HG02642 (cell line): ENCODE data around the gene WNT7B.
A peak's percentile ranks its signal among the peaks of the same experiment; 100 is the strongest.

Experiments
- ATAC-seq: cut with Tn5 transposase; IDR thresholded peaks from one replicate; pipeline ENCODE4 v1.9.1; 2021; ENCODE audit warnings: mild to moderate bottlenecking; ENCODE audit not compliant: unreplicated experiment, poor library complexity

WNT7B gene

GRCh38 chr22:45997077-45997776 lies 20.3 kb upstream of the WNT7B start:
- no peak for ATAC-seq

DNA sequence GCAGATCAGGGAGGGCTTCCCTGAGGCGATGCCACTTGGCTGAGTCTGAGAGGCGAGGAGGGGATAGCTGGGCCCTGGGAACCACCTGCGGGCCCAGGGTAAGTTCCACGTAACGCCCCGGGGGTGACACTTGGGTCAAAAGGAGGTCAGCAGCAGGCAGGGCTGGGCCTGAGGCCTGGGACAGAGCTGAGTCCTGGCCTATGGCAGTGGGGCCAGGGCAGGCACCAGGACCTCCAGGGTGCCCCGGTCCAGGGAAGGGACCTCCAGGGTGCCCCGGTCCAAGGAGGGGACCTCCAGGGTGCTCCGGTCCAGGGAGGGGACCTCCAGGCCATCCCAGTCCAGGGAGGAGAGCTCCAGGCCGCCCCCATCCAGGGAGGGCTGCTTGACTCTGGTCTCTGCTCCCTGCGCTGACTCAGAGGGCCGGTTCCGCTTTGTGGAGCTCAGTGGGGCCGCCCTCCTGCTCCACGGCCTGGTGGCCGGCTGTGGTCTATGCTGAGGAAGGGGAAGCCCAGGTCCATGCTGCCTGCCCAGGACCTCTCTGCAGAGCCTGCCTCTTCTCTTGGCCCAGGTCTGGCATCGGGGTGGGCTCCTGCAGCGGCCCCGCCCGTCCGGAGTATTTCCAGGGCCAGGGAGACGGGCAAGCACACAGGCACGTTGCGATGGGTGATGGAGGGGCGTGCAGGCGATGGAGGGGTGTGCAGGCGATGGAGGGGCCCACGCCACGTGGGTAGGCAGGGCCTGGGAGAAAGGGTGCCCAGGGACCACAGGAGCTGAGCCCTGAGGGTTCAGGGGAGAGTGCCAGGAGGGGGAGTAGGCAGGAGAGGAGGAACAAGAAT lies 19.5 kb upstream of the WNT7B start:
- ATAC-seq: peak; percentile 33

DNA sequence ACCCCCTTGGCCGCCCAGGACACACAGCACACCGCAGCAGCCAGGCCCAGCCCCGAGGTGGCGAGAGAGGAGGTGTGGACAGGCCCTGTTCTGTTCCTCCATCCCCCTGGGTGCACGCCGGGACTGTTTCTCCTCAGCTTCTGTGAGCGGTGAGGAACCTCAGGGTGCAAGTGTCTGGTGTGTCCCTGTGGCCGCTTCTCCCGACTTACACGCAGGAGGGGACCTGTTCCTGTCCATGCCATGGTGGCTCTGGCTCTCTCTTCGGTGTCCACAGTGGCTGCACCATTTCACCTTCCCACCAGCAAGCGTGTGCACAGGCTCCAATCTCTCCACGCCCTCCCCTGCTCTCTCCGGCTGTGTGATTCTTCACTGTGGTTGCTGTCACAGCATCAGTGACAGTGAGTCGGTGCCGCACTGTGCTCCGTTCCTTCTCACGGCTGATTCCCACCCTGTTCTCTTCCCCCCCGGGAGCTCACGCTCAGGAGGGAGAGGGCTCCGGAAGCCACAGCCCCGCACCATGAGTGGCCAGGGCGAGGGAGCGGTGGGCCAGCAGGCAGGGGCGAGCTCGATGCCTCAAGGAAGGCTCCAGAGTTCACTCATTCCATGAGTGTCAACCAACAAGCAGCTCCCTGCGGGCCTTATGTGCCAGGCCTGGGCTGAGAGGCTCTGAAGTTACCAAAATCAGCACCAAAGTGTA lies 18.6 kb upstream of the WNT7B start:
- no peak for ATAC-seq

- no peak for ATAC-seq
Measured at GRCh38 chr22:45994491-45995404, 17.8 kb upstream of the WNT7B start.

DNA sequence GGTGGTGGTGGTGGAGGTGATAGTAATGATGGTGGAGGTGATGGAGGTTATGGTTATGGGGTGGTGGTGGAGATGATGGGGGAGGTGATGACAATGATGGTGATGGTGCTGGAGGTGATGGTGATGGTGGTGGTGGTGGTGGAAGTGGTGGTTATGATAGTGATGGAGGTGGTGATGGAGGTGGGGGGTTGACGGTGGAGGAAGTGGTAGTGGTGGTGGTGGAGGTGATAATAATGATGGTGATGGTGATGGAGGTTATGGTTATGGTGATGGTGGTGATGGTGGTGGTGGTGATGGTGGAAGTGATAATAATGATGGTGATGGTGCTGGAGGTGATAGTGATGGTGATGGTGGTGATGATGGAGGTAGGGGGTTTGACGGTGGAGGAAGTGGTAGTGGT lies 16.9 kb upstream of the WNT7B start:
- ATAC-seq: no peak

DNA sequence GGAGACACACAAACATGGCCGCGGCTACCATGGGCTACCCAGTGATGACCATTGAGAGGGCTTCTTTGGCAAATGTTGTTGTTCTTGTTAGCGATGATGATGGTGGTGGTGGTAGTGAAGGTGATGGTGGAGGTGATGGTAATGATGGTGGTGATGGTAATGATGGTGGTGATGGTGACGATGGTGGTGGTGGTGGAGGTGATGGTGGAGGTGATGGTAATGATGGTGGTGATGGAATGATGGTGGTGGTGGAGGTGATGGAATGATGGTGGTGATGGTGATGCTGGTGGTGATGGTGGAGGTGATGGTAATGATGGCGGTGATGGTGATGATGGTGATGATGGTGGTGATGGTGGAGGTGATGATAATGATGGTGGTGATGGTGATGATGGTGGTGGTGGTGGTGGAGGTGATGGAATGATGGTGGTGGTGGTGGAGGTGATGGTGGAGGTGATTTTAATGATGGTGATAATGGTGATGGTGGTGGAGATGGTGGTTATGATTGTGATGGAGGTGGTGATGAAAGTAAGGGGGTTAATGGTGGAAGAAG lies 16.3 kb upstream of the WNT7B start:
- no peak for ATAC-seq

DNA sequence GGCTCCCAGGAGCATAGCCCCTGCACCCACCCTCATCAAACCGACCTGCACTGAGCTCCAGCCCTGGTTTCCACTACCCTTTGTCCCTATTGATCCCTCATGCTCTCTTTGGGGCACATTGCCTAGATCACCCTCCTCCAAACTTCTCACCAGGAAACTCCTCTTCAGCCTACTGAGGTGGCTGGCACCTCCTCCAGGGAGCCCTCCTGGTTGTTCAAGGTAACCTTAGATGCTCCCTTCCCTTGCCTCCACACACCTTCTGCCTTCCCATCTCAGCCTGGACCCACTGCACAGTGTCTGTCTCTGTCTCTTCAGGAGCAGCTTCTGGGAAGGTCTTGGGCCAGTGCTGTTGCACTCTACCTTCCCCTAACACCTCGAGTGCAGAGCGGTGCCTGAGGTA lies 15.8 kb upstream of the WNT7B start:
- ATAC-seq: no peak

DNA sequence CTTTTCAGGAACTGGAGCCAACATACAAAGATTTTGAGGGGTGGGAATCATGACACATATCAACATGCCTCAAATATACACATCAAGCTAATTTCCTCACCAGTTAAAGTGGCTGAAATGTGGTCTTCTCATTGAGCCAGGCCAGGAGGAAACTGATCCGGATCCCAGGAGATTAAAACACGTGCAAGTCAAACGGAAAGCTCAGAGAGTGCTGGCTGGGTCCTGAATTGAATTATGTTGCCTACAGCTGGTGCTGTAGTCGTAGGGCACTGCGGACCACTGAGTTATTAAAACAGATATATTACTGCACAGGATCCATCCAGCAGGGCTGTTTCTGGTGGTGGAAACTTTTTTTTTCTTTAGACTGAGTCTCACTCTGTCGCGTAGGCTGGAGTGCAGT lies 14.1 kb upstream of the WNT7B start:
- ATAC-seq: no peak

- no peak for ATAC-seq
Measured at GRCh38 chr22:45987136-45987861, 10.3 kb upstream of the WNT7B start.

DNA sequence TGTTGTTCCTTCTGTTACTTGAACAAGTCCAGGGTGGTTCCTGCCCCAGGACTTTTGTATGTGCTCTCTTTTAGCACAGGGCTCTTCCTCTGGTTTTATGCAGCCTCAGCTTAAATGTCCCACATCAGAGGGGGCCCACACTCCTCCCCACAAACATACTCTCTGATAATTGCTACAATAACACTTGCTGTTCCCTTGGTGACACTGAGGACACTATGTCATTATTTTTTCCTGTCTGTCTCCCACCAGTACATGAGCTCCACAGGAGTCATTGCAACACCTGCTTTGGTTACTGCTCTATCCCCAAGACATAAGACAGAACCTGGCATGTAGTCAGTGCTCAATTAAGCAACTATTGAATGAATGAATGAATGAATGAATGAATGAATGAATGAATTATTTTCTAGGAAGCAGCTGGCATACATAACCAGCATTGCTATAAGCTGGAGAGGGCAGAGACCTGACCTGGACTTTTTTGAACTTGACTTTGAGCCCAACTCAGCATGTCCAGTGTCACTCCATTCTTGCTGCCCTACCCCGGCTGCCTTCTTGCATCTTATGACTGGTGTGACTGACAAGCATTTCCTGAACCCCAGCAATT lies 7.5 kb upstream of the WNT7B start:
- no peak for ATAC-seq

- ATAC-seq: no peak
Measured at GRCh38 chr22:45983797-45984196, 6.8 kb upstream of the WNT7B start.

- no peak for ATAC-seq
Measured at GRCh38 chr22:45980761-45981160, 3.8 kb upstream of the WNT7B start.

DNA sequence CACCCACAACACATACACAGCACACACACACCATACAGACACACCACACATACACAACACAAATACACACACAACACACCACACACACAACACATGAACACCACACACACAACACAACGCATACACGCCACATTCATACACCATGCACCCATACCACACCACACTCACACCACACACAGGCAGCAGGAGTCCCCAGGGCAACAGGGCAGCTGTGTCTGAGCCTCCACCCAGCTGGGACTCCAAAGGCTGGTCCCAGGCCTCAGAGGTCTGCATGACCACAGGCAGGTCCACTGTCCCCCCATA lies 3.3 kb upstream of the WNT7B start:
- no peak for ATAC-seq

DNA sequence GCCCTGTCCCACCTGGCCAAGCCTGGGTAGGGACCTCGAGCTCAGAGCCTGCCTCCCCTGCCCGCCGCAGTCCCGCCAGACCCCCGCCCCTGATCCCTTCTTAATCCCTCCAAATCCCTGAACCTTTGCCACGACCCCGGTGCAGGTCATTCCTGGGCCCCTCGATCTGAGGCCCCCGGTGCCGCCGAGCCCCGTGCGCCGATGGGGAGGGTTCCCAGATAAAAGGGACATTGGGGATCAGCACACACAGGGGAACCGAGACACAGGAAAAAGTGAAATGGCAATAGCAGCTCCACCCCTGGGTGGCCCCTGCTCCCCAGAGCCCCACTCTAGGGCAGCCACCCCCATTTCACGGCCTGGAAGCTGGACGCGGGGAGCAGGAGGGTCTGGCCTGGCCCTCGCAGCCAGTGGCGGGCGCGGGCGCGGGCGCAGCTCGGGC lies 1.3 kb upstream of the WNT7B start:
- ATAC-seq: no peak

DNA sequence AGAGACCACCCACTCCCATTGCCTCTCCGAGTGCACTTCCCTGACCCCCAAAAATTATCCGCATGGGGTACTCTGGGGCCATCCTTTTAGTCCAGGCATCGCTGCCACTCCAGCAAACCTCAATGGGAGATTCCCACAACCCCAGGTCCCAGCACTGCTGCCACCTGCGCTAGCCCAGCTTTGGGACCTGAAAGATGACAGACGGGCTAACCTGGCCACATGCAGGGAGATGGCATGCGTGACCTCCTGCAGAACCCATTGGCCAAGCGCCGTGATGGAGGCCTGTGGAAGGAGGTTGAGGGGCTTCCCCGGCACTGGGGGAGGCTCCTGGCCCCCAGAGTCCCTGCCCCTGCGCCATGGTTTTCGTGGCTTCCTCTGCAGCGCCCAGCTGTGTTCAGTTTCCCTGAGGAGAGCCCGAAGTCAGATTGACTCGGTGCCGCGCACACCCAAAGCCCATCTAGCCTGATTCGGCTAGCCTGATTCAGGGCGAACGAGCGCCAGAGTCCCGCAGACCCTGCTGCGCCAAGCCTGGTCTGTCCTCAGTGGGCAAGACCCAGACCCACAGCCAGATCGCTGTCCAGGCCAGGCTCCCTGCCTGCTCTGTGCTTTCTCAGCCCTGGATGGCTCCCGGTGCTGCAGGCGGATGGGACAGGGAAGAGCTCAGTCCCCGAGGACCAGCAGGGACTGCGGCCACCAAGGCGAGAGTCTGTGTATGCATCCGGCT lies 751 bp upstream of the WNT7B start:
- ATAC-seq: no peak

DNA sequence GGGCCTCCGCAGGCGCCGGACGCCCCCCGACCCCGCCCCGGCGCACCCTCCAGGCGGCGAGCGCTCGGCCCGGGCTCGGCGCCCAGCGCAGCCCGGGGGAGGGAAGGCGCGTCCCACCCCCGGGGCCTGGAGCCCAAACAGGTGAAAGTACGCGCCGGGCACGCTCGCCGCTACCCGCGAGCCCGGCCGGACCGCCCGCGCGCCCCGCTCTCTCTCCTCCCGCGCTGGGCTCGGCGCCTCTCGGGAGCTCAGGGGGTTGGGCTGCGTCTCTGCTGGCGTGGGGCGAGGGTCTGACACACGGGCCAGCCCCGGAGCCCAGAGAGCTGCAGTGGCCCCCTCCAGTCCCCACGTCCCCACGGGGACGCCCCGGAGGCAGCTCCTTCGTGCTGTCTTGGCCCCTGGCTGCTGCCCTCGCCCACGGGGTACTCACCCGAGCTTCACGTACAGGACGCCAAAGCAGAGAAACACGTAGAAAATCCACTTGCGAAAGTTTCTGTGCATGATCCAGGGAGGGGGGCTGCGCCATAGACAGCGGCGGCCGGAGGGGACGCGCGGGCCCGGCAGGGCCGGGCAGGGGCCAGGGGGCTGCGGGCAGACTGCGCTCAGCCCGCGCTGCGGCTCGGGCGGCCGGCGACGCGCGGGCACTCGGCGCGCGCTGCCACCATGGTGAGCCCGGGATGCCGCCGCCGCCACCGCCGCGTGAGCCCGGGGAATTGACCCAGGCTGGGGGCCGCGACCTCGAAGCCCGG lies 534 bp downstream of the WNT7B start:
- ATAC-seq: no peak
